Spleen (tissue), 7 donors: ENCODE data around the gene GNG13.

ENCODE experiments used
- CTCF ChIP-seq, 11 experiments: fragments of 200-600 bp in 7 of 11; fragments of 450-650 bp in 4 of 11; sonication (generic) in 4 of 11; IDR thresholded peaks in 8 of 11; conservative IDR thresholded peaks in 3 of 11; 1 replicate in 7 of 11; 2 replicates in 4 of 11; pipeline versions ENCODE4 v1.4.0 to v1.8.0; 2016 to 2021; ENCODE audit warnings: antibody characterized with exemption in 11 of 11, inconsistent platforms in 4 of 11, mild to moderate bottlenecking in 1 of 11
- POLR2A ChIP-seq, 3 donors: fragments of 450-650 bp; IDR thresholded peaks; one replicate each; pipeline ENCODE4 v1.5.1; 2017; ENCODE audit warnings: antibody characterized with exemption in 3 of 3, mild to moderate bottlenecking in 1 of 3
- donor health status: DM: no; HTN: no; CAD: no; lungs with moderate emphysema.
- donor health status: DM: no; HTN: no; CAD: no.
- donor health status: DM: no; HTN: no; CAD: no.

GRCh38 chr16:799111-799947, 1.2 kb downstream of the GNG13 start:
- TF ChIP-seq CTCF (IDR thresholded peaks at IDR 0.05 in 8 of 11, conservative IDR thresholded peaks at IDR 0.05 in 3 of 11) (no peak), POLR2A (IDR thresholded peaks at IDR 0.05) (no peak)
